Central memory CD4-positive, alpha-beta T cell (primary cell): ENCODE data around the gene RACGAP1.

Source experiments
- DNase-seq: peaks from one replicate; pipeline ENCODE4 v3.0.0; 2022
- total RNA-seq, 3 experiments: gene quantifications; one replicate each; lab custom pipeline; 2026; lab: John Stamatoyannopoulos, UW

The RACGAP1 gene
- 8.9 to 34.8 (median 21.7) reads per million in 3 experiments for total RNA-seq

GRCh38 chr12:50025187-50026059, at the start of gene RACGAP1:
TSS of gene RACGAP1 (minus strand) at chr12:50025494. CDS start at chr12:50016715, 8,779 bp downstream.
- peak; percentile 98 for DNase-seq

GRCh38 chr12:50073712-50074111, 48.4 kb upstream of the RACGAP1 start:
- DNase-seq = no peak

GRCh38 chr12:50073206-50073605, 47.9 kb upstream of the RACGAP1 start:
- DNase-seq = no peak

GRCh38 chr12:50072198-50072907, 47.1 kb upstream of the RACGAP1 start:
- DNase-seq = no peak

- peak; percentile 41 for DNase-seq
These were observed 45.2 kb upstream of the RACGAP1 start for GRCh38 chr12:50070314-50071060.

GRCh38 chr12:50069539-50069938, 44.2 kb upstream of the RACGAP1 start:
- DNase-seq = no peak

- no peak for DNase-seq
These were observed 43.8 kb upstream of the RACGAP1 start for GRCh38 chr12:50069069-50069468.

GRCh38 chr12:50066402-50066801, 41.1 kb upstream of the RACGAP1 start:
- DNase-seq = no peak

GRCh38 chr12:50065726-50066310, 40.5 kb upstream of the RACGAP1 start:
- no peak for DNase-seq

- no peak for DNase-seq
These were observed 37.6 kb upstream of the RACGAP1 start for GRCh38 chr12:50062728-50063460.

- no peak for DNase-seq
These were observed 36.8 kb upstream of the RACGAP1 start for GRCh38 chr12:50061946-50062686.

- DNase-seq = no peak
These were observed 35.9 kb upstream of the RACGAP1 start for GRCh38 chr12:50061171-50061570.

- no peak for DNase-seq
These were observed 34.8 kb upstream of the RACGAP1 start for GRCh38 chr12:50060120-50060468.

- DNase-seq = no peak
These were observed 34.3 kb upstream of the RACGAP1 start for GRCh38 chr12:50059440-50060119.

- DNase-seq = no peak
These were observed 33.5 kb upstream of the RACGAP1 start for GRCh38 chr12:50058743-50059312.

GRCh38 chr12:50057896-50058670, 32.8 kb upstream of the RACGAP1 start:
- no peak for DNase-seq

GRCh38 chr12:50057000-50057841, 31.9 kb upstream of the RACGAP1 start, which contains the start of gene ASIC1:
TSS of gene ASIC1 (plus strand) at chr12:50057596. CDS start at chr12:50058767, 1,171 bp downstream.
- DNase-seq = peak; percentile 20

- DNase-seq = no peak
These were observed 31.3 kb upstream of the RACGAP1 start for GRCh38 chr12:50056639-50056976.
